HepG2 (cell line): ENCODE measurements around the gene DNM3. TPM values are rescaled to one million over a fixed set of nuclear protein-coding genes. Genes with fewer than 3 reads are reported as not detected.

ENCODE experiments used
- ATAC-seq: fragments of 200-7000 bp; cut with Tn5 transposase; 3 replicates; pipeline ENCODE4 v1.9.1; 2020; ENCODE audit warnings: mild to moderate bottlenecking, moderate library complexity
- BruUV-seq: library from RNA; stranded (reverse); fragments of 400-500 nt; replicated peaks from 2 replicates; lab custom pipeline; 2021; lab: Mats Ljungman, UMichigan
- CTCF ChIA-PET: fragments of 300-600 bp; formaldehyde crosslinking; extraction: SDS; loops from one replicate; lab custom pipeline; 2021; ENCODE audit warnings: low total read pairs, inconsistent platforms, low intra/inter-chr PET ratio; lab: Yijun Ruan, JAX
- POLR2A ChIA-PET: fragments of 350-600 bp; sonication (Branson Sonifier 250); formaldehyde crosslinking; loops from one replicate; lab custom pipeline; 2020; ENCODE audit warnings: antibody characterized with exemption, inconsistent platforms; lab: Yijun Ruan, JAX
- DNase-seq: peaks from one replicate; pipeline ENCODE4 v3.0.0-alpha.2; 2015; ENCODE audit warnings: low spot score
- FAIRE-seq: peaks from 3 replicates; lab custom pipeline; 2011; peaks lifted over from hg19 to GRCh38; lab: Jason Lieb, UNC
- H2AFZ ChIP-seq: one replicate; pipeline ENCODE4 v1.6.1; 2011; ENCODE audit warnings: low read length, inconsistent platforms
- H3K27ac ChIP-seq: fragments of 300-600 bp; 3 replicates; pipeline ENCODE4 v1.8.0; 2011; ENCODE audit warnings: mixed run types, mild to moderate bottlenecking, mixed read lengths, low read length, inconsistent platforms; ENCODE audit not compliant: insufficient read depth; ENCODE audit errors: extremely low read length
- H3K27me3 ChIP-seq, 2 experiments: fragments of 200-600 bp in 1 of 2; 2 replicates in 1 of 2; 3 replicates in 1 of 2; pipeline versions ENCODE4 v1.6.0 to v1.8.0; 2011; ENCODE audit warnings: low read length in 2 of 2, mild to moderate bottlenecking in 2 of 2, moderate library complexity in 2 of 2, inconsistent platforms in 1 of 2; ENCODE audit not compliant: insufficient read depth in 2 of 2, control insufficient read depth in 1 of 2
- H3K36me3 ChIP-seq, 2 experiments: fragments of 200-600 bp in 1 of 2; replicated peaks in 1 of 2; 2 replicates in 1 of 2; 3 replicates in 1 of 2; pipeline versions ENCODE4 v1.5.1 to v1.8.0; 2011; ENCODE audit warnings: low read length in 2 of 2, inconsistent platforms in 1 of 2; ENCODE audit not compliant: insufficient read depth in 2 of 2, control insufficient read depth in 1 of 2
- H3K4me1 ChIP-seq: 2 replicates; pipeline ENCODE4 v1.5.1; 2012; ENCODE audit warnings: low read length, inconsistent platforms; ENCODE audit not compliant: insufficient read depth
- H3K4me2 ChIP-seq: 2 replicates; pipeline ENCODE4 v1.6.0; 2011; ENCODE audit warnings: low read depth, low read length, inconsistent platforms
- H3K4me3 ChIP-seq, 3 experiments: fragments of 200-600 bp in 1 of 3; sonication (generic), shearing (Covaris generic) in 1 of 3; replicated peaks in 1 of 3; 2 replicates each; pipeline ENCODE4 v1.5.1; 2011 to 2016; ENCODE audit warnings: low read length in 3 of 3, inconsistent platforms in 2 of 3, low read depth in 2 of 3, mild to moderate bottlenecking in 2 of 3, control low read depth in 1 of 3, mixed read lengths in 1 of 3; ENCODE audit not compliant: insufficient read depth in 1 of 3
- H3K79me2 ChIP-seq: one replicate; pipeline ENCODE4 v1.6.1; 2011; ENCODE audit warnings: low read length, inconsistent platforms; ENCODE audit not compliant: insufficient read depth
- H3K9ac ChIP-seq: 2 replicates; pipeline ENCODE4 v1.6.0; 2011; ENCODE audit warnings: mild to moderate bottlenecking, low read depth, low read length, inconsistent platforms; ENCODE audit not compliant: insufficient read depth
- H3K9me3 ChIP-seq: 2 replicates; pipeline ENCODE4 v1.5.1; 2012; ENCODE audit warnings: mild to moderate bottlenecking, low read length
- H4K20me1 ChIP-seq: 2 replicates; pipeline ENCODE4 v1.6.0; 2011; ENCODE audit warnings: inconsistent platforms, mild to moderate bottlenecking, low read length, moderate library complexity; ENCODE audit not compliant: insufficient read depth
- BCL3 ChIP-seq: sonication (generic); formaldehyde crosslinking; IDR thresholded peaks from 2 replicates; pipeline ENCODE4 v1.5.1; 2020; ENCODE audit warnings: mild to moderate bottlenecking, missing genetic modification reagents, moderate library complexity
- ERF ChIP-seq: IDR thresholded peaks from 2 replicates; pipeline ENCODE4 v1.6.1; 2018; ENCODE audit warnings: missing biosample characterization, missing genetic modification reagents
- HIVEP1 ChIP-seq: sonication (generic); formaldehyde crosslinking; IDR thresholded peaks from 2 replicates; pipeline ENCODE4 v1.4.0; 2020; ENCODE audit warnings: mild to moderate bottlenecking, missing genetic modification reagents
- HNRNPK ChIP-seq: fragments of 200-400 bp; formaldehyde crosslinking; IDR thresholded peaks from 2 replicates; pipeline ENCODE4 v1.6.1; 2018; ENCODE audit warnings: low read length, low read depth, moderate library complexity, mild to moderate bottlenecking; ENCODE audit not compliant: poor library complexity, severe bottlenecking
- MTERF4 ChIP-seq: sonication (generic); formaldehyde crosslinking; IDR thresholded peaks from 2 replicates; pipeline ENCODE4 v1.8.0; 2023; ENCODE audit warnings: mild to moderate bottlenecking, missing genetic modification reagents
- PCBP1 ChIP-seq: fragments of 200-400 bp; formaldehyde crosslinking; IDR thresholded peaks from 2 replicates; pipeline ENCODE4 v1.6.1; 2017; ENCODE audit warnings: mild to moderate bottlenecking, low read depth, low read length, borderline replicate concordance
- PTBP1 ChIP-seq: fragments of 200-400 bp; formaldehyde crosslinking; IDR thresholded peaks from 2 replicates; pipeline ENCODE4 v1.6.1; 2018; ENCODE audit warnings: low read length, low read depth; ENCODE audit not compliant: poor library complexity, severe bottlenecking
- SP140L ChIP-seq: sonication (generic); formaldehyde crosslinking; IDR thresholded peaks from 2 replicates; pipeline ENCODE4 v1.4.0; 2020; ENCODE audit warnings: missing genetic modification reagents, borderline replicate concordance
- THAP7 ChIP-seq: sonication (generic); formaldehyde crosslinking; IDR thresholded peaks from 2 replicates; pipeline ENCODE4 v1.8.1; 2023; ENCODE audit warnings: mild to moderate bottlenecking, missing genetic modification reagents
- TP53 ChIP-seq: sonication (generic); formaldehyde crosslinking; conservative IDR thresholded peaks from 2 replicates; pipeline ENCODE4 v1.4.0; 2020; ENCODE audit warnings: missing genetic modification reagents
- TRIM22 ChIP-seq: fragments of 450-650 bp; IDR thresholded peaks from 2 replicates; pipeline ENCODE4 v1.6.1; 2017
- ZBTB34 ChIP-seq: sonication (generic); formaldehyde crosslinking; IDR thresholded peaks from 2 replicates; pipeline ENCODE4 v1.8.0; 2022; ENCODE audit warnings: mild to moderate bottlenecking, missing genetic modification reagents
- ZBTB44 ChIP-seq: sonication (generic); formaldehyde crosslinking; IDR thresholded peaks from 2 replicates; pipeline ENCODE4 v1.4.0; 2020; ENCODE audit warnings: missing genetic modification reagents
- ZNF512B ChIP-seq: sonication (generic); formaldehyde crosslinking; IDR thresholded peaks from 2 replicates; pipeline ENCODE4 v1.5.1; 2020; ENCODE audit warnings: missing genetic modification reagents, mild to moderate bottlenecking, borderline replicate concordance
- WGBS: methylation state at CpG from one replicate; pipeline ENCODE4 v1.1.6; 2017; ENCODE audit warnings: low lambda C conversion rate; 5-methylcytosine and 5-hydroxymethylcytosine counted together
- in situ Hi-C: cut with HindIII; loops from 2 replicates; pipeline ENCODE4 v1.10.0; 2017; ENCODE audit warnings: low pct_unique_long_range_greater_than_20kb; ENCODE audit not compliant: extremely low pct_ligation_motif_present
- intact Hi-C: fragments of 100-400 bp; cut with micrococcal nuclease; formaldehyde crosslinking; loops from one replicate; pipeline ENCODE4 v1.10.0; 2022; ENCODE audit not compliant: unreplicated experiment
- polyA plus RNA-seq, 8 experiments: library from polyadenylated mRNA; depleted of rRNA in 3 of 8; stranded (reverse) in 7 of 8; unstranded in 1 of 8; fragments of >200 nt; fragmentation: Illumina TruSeq in 4 of 8; extraction: Trizol in 4 of 8; gene quantifications; 2 replicates each; pipeline versions ENCODE4 v1.2.1 to v1.2.3, GENCODE V29; 2011 to 2016; ENCODE audit warnings: low read depth in 4 of 8, missing spikeins in 1 of 8, mixed read lengths in 1 of 8; ENCODE audit not compliant: insufficient read depth in 1 of 8
- total RNA-seq, 5 experiments: library from RNA; depleted of rRNA; stranded (reverse); fragments of >200 nt; fragmentation: Illumina TruSeq; extraction: Trizol; gene quantifications; 2 replicates each; pipeline ENCODE4 v1.2.3, GENCODE V29; 2016; ENCODE audit warnings: low read depth in 1 of 5

DNM3 gene
- total and polyA plus RNA-seq, 2 of the 13 experiments (the other 11 are each of a cell fraction or from before 2014, with no cell fraction given): 0.05 TPM; not detected in 1

GRCh38 chr1:172071746-172072145 is 230.4 kb downstream of the DNM3 start:
- Histone ChIP-seq H3K4me1 (no peaks in the 10 kb centered on the region), H3K27ac (no peak overlapping the region), H3K9me3 (no peaks in the 10 kb centered on the region), H3K27me3 (no peaks in the 10 kb centered on the region), H3K9ac (no peak overlapping the region), H4K20me1 (no peaks in the 10 kb centered on the region), H2AFZ (no peak overlapping the region), H3K79me2 (no peaks in the 10 kb centered on the region), H3K4me2 (no peak overlapping the region), H3K4me3 (no peak overlapping the region), H3K36me3 (no peaks in the 10 kb centered on the region)
- intact Hi-C loops (no loop called here), in situ Hi-C loops (no loop called here)
- no peak for DNase-seq
- no peak for ATAC-seq
- ChIA-PET POLR2A (no interaction called here), CTCF (no interaction called here)
- 0% methylated on average over 2 of the region's 2 CpGs for whole genome bisulfite sequencing
- no TSS peak for BruUV-seq
- no peak for FAIRE-seq
- no peak for TF ChIP-seq THAP7
- TF ChIP-seq BCL3 (CRISPR knock-in tag): no peak
- TF ChIP-seq TRIM22: no peak
- no peak for TF ChIP-seq HIVEP1 (CRISPR knock-in tag)
- TF ChIP-seq ZBTB34 (CRISPR knock-in tag): no peak
- TF ChIP-seq MTERF4 (CRISPR knock-in tag): no peak
- TF ChIP-seq PTBP1: no peak
- TF ChIP-seq ZBTB44 (CRISPR knock-in tag): no peak
- no peak for TF ChIP-seq ERF
- TF ChIP-seq SP140L: no peak
- no peak for TF ChIP-seq PCBP1
- TF ChIP-seq HNRNPK: no peak
- no peak for TF ChIP-seq TP53
- no peak for TF ChIP-seq ZNF512B (CRISPR knock-in tag)
